GM19240 (cell line): ENCODE results near the gene PLEKHN1.

Experiments used
- DNase-seq: peaks from one replicate; pipeline ENCODE4 v3.0.0; 2011; ENCODE audit warnings: low spot score; ENCODE audit not compliant: insufficient read length

The PLEKHN1 gene

GRCh38 chr1:966135-966703 is at the start of gene PLEKHN1:
Gene PLEKHN1, plus strand, starts transcription at chr1:966482. Its CDS starts 50 bp downstream, at chr1:966532.
- DNase-seq: no peak

GRCh38 chr1:917076-917459 is 49.2 kb upstream of the PLEKHN1 start:
- no peak for DNase-seq

- no peak for DNase-seq
These were observed 48.7 kb upstream of the PLEKHN1 start for GRCh38 chr1:917466-918091.

DNA sequence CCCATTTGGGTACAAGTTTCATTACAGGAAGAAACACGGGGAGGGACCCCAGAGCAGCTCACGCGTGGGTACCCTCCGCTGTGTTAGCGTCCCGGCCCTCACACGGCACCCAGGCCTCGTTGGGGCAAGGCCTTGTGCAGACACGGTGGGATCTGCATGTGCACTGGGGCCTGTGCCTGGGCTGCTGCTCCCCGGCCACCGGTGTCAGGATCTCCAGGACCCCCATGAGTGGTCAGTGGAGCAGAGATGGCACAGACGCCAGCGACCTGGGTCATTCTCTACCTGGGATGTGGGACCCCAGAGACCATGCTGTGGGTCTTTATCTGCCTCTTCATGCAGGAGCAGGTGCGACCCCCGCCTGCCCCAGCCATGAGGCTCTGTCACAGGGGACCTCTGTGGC is 47.9 kb upstream of the PLEKHN1 start:
- DNase-seq: no peak

GRCh38 chr1:918843-919242 is 47.4 kb upstream of the PLEKHN1 start:
- no peak for DNase-seq

DNA sequence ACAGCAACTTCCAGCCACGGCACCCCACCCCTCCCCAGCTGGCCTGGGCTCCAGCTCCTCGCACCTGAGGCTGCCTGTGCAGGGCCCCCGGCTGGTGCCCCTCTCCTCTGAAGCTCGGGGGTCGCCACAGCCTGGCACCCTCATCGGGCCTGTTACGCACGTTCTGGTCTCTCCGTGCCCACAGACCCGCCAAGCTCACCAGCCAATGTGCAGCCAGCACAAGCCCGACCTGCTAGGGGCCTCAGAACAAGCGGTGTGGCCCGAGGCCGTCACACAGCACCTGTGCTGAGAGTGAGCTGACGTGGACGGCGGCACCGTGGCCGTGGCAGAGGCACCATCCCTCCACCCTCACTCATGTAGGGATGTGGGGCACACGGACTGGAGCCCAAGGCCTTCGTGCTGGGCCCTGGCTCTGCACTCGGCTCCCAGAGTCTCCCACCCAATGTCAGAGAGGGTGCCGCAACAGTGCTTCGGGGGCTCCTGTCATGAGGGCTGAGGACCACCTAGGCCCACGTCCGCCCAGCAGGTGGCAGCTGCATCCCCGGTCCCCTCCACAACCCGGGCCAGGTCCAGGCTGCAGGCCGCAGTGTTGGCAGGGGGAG is 46.9 kb upstream of the PLEKHN1 start:
- no peak for DNase-seq

DNA sequence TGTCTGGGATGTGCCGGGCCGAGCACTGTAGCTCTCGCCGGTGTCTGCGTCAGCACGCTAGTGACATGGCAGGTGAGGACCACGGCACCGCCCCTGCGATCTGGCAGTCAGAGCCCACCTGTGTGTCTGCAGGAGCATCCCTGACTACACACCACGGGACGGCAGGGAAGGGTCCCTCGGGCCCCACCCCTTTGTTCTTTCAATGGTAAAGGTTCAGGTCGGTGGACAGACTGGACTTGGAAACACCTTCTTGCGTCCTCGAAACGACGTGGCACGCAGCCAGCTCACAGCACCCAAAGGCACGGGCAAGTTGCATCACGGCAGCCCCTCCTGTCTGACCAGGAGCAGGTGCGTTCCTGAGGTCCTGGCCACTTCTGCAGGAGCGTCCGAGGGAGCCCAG is 46.3 kb upstream of the PLEKHN1 start:
- DNase-seq: no peak

DNA sequence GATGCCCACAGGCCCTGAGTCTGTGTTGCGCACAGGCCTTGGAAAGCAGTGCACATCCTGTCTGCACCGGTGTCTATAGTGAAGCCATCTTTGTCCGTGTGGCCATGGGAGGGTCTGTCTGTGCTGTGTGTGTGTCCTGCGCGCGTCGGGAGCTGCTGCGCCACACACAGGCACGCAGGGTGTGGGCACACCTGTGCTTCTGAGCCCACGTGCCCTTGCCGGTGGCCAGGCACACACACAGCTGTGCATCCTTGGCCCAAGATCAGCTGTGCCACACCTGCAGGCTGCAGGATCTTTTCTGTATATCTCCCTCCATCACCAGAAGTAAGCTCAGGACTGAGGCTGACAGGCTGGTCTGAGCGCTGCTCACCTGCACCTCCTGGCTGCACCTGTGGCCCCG is 45.8 kb upstream of the PLEKHN1 start:
- DNase-seq: no peak

- no peak for DNase-seq
These were observed 45.1 kb upstream of the PLEKHN1 start for GRCh38 chr1:921011-921837.

GRCh38 chr1:923131-923990 is 42.9 kb upstream of the PLEKHN1 start, which contains the start of gene SAMD11:
Gene SAMD11, plus strand, starts transcription at chr1:923923. Its CDS starts 509 bp downstream, at chr1:924432.
- no peak for DNase-seq

- no peak for DNase-seq
These were observed 42.2 kb upstream of the PLEKHN1 start for GRCh38 chr1:923991-924655.

- no peak for DNase-seq
These were observed 41.4 kb upstream of the PLEKHN1 start for GRCh38 chr1:924656-925560.

DNA sequence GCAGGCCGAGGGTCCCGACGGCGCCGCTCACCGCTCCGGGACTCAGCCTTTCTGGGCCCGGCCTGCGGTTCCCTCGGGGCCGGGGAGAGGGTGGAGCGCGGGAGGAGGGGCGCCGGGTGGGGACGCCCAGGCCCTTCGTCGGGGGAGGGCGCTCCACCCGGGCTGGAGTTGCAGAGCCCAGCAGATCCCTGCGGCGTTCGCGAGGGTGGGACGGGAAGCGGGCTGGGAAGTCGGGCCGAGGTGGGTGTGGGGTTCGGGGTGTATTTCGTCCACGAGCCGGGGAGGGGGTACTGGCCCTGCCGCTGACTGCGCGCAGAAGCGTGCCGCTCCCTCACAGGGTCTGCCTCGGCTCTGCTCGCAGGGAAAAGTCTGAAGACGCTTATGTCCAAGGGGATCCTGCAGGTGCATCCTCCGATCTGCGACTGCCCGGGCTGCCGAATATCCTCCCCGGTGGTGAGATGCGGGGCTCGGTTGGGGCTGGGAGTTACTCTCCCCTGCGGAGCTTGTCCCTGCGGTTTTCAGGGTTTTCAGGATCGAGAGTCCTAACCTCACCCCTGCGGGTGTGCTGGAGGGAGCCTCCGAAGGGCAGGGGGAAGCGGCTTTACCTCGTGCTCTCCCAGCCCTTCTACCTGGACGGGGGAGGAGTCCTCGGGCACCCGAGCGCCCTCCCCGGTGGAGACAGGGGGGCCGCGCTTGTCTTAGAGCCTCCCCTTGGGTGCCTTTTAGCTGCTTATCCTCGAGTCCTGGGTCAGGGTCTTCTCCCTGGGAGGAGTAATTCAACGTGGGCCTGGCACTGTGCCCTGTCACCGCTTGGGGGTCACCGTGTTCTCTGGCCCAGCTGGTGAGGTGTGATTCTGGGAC is 40.5 kb upstream of the PLEKHN1 start:
- DNase-seq: no peak

- DNase-seq: no peak
These were observed 39.0 kb upstream of the PLEKHN1 start for GRCh38 chr1:927234-927633.

DNA sequence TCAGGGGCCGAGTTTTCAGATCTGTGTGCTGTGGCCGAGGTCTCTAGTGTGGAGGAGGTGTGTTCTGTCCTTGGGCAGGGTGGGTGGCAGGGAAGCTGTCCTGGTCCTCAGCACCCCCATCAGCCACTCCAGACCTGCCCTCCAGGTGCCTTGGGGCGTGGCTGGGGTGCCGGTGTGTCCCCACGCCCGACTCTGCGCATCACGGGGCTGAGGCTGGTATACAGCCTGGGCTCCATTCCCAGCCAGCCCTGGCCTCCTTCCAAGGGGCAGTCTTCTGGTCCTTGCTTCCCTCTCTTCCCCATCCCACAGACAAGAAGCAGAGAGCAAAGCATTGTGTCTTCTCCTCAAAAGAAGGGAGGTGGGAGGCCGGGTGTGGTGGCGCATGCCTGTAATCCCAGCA is 38.5 kb upstream of the PLEKHN1 start:
- no peak for DNase-seq

DNA sequence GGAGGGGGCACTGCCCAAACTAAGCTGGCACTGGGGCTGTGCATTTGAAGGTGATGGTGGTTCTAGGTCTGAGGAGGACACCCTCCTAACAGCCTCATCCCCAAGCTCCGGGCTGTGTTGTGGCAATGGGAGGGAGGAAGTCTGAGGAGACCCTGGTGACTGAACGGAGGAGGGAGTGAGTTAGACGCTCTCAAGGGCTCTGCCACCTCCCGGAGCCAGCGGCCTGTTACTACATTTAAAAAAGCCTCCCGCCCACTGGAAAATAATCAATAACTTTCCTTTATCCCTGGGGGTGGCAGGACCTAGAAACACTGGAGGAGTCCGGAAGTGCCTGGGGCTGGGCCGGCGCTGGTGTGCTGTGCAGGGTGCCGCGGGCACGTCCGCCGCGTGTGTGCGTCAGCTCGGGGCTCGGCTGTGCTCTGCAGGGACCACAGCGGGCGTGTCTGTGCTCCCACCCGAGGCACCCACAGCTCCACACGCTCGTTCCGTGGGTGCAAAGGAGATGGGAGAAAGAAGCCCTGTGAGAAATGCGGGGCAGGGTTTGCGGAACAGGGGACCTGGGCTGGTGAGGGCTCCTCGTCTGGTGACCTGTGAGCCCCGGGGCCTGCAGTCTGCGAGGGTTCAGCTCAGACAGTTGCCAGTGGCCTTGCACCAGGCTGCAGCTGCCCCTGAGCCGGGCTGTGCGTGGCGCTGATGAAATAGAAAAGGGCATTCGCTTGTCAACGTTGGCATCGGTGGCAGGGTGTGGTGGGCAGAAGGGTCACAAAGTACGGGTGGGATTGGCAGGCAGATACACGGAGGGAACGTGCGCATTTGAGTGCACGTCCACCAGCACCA is 37.2 kb upstream of the PLEKHN1 start:
- DNase-seq: no peak

- DNase-seq: no peak
These were observed 36.3 kb upstream of the PLEKHN1 start for GRCh38 chr1:929712-930632.
